GM12878 (cell line): ENCODE results near the gene FTL. TPM values are rescaled to one million over a fixed set of nuclear protein-coding genes. Genes with fewer than 3 reads are reported as not detected.

ENCODE experiments used
- ATAC-seq: fragments of 200-7000 bp; cut with Tn5 transposase; 3 replicates; pipeline ENCODE4 v1.9.1; 2020; ENCODE audit warnings: mild to moderate bottlenecking, moderate library complexity
- BruUV-seq: library from RNA; stranded (reverse); fragments of 400-500 nt; replicated peaks from 2 replicates; lab custom pipeline; 2021; lab: Mats Ljungman, UMichigan
- CTCF ChIA-PET: fragments of 300-600 bp; sonication (Branson Sonifier 250); formaldehyde crosslinking; extraction: SDS; loops from one replicate; lab custom pipeline; 2021; ENCODE audit warnings: inconsistent platforms; lab: Yijun Ruan, JAX
- POLR2A ChIA-PET: fragments of 350-600 bp; formaldehyde crosslinking; extraction: SDS; loops from one replicate; lab custom pipeline; 2021; ENCODE audit warnings: inconsistent platforms; lab: Charles Lee
- RAD21 ChIA-PET: fragments of 300-600 bp; sonication (Branson Sonifier 250); formaldehyde crosslinking; loops from one replicate; lab custom pipeline; 2023; ENCODE audit warnings: antibody characterized with exemption; ENCODE audit not compliant: unreplicated experiment; lab: Charles Lee
- SMC1A ChIA-PET: fragments of 300-600 bp; sonication (Branson Sonifier 250); formaldehyde crosslinking; loops from one replicate; lab custom pipeline; 2023; ENCODE audit not compliant: unreplicated experiment, uncharacterized antibody; lab: Charles Lee
- DNase-seq: peaks from one replicate; pipeline ENCODE4 v3.0.0-alpha.2; 2011; ENCODE audit warnings: low read depth, low spot score
- FAIRE-seq: peaks from 3 replicates; lab custom pipeline; 2011; peaks lifted over from hg19 to GRCh38; lab: Jason Lieb, UNC
- H2AFZ ChIP-seq: 2 replicates; pipeline ENCODE4 v1.6.0; 2011; ENCODE audit warnings: low read depth, low read length, control low read depth; ENCODE audit not compliant: control insufficient read depth
- H3K27ac ChIP-seq: 2 replicates; pipeline ENCODE4 v1.5.1; 2011; ENCODE audit warnings: control low read depth; ENCODE audit not compliant: control insufficient read depth, insufficient read depth
- H3K27me3 ChIP-seq, 2 experiments: replicated peaks in 1 of 2; 2 replicates each; pipeline versions ENCODE4 v1.6.0 to v1.6.1; 2011; ENCODE audit warnings: low read length in 1 of 2; ENCODE audit not compliant: control insufficient read depth in 2 of 2, insufficient read depth in 2 of 2
- H3K36me3 ChIP-seq, 2 experiments: 2 replicates each; pipeline ENCODE4 v1.5.1; 2011; ENCODE audit warnings: low read length in 1 of 2; ENCODE audit not compliant: control insufficient read depth in 2 of 2, insufficient read depth in 2 of 2
- H3K4me1 ChIP-seq: 2 replicates; pipeline ENCODE4 v1.6.1; 2011; ENCODE audit warnings: mild to moderate bottlenecking, low read length, moderate library complexity, mixed read lengths; ENCODE audit not compliant: control insufficient read depth, insufficient read depth
- H3K4me2 ChIP-seq: 2 replicates; pipeline ENCODE4 v1.6.0; 2011; ENCODE audit warnings: control low read depth; ENCODE audit not compliant: control insufficient read depth, insufficient read depth
- H3K4me3 ChIP-seq: fragments of 200-600 bp; sonication (generic); 2 replicates; pipeline ENCODE4 v1.5.1; 2016
- H3K79me2 ChIP-seq: 2 replicates; pipeline ENCODE4 v1.6.0; 2011; ENCODE audit warnings: low read length; ENCODE audit not compliant: control insufficient read depth, insufficient read depth
- H3K9ac ChIP-seq: 2 replicates; pipeline ENCODE4 v1.8.0; 2011; ENCODE audit warnings: low read length, control low read depth, mixed read lengths; ENCODE audit not compliant: control insufficient read depth, insufficient read depth
- H3K9me3 ChIP-seq: replicated peaks from 3 replicates; pipeline ENCODE4 v1.5.1; 2011; ENCODE audit warnings: mild to moderate bottlenecking, low read length; ENCODE audit not compliant: control insufficient read depth, insufficient read depth
- H4K20me1 ChIP-seq: 2 replicates; pipeline ENCODE4 v1.6.0; 2011; ENCODE audit not compliant: control insufficient read depth, insufficient read depth
- ELK1 ChIP-seq: IDR thresholded peaks from 2 replicates; pipeline ENCODE4 v1.6.1; 2012; ENCODE audit warnings: low read depth, low read length, improper control_type of control experiment
- HDGF ChIP-seq: fragments of 450-650 bp; IDR thresholded peaks from 2 replicates; pipeline ENCODE4 v1.6.1; 2016; ENCODE audit warnings: antibody characterized with exemption
- JUNB ChIP-seq: IDR thresholded peaks from 2 replicates; pipeline ENCODE4 v1.6.1; 2016; ENCODE audit warnings: antibody characterized with exemption, mild to moderate bottlenecking
- SIX5 ChIP-seq: IDR thresholded peaks from 2 replicates; pipeline ENCODE4 v1.6.1; 2011; ENCODE audit warnings: mild to moderate bottlenecking, low read depth, low read length, moderate library complexity; ENCODE audit not compliant: severe bottlenecking
- WGBS: methylation state at CpG from one replicate; pipeline ENCODE4 v1.1.6; 2016; ENCODE audit warnings: low lambda C conversion rate; ENCODE audit not compliant: insufficient replicate concordance, insufficient coverage; ENCODE audit errors: missing lambda C conversion rate; 5-methylcytosine and 5-hydroxymethylcytosine counted together
- in situ Hi-C: fragments of 300-500 bp; cut with MboI; formaldehyde crosslinking; loops from 9 replicates; pipeline ENCODE4 v1.14.3; 2018; ENCODE audit warnings: mixed read lengths
- intact Hi-C: fragments of 100-400 bp; cut with micrococcal nuclease; formaldehyde crosslinking; loops from one replicate; pipeline ENCODE4 v1.14.2; 2022; ENCODE audit not compliant: unreplicated experiment
- polyA plus RNA-seq, 11 experiments: library from polyadenylated mRNA; depleted of rRNA in 4 of 11; unstranded in 6 of 11; stranded (reverse) in 5 of 11; fragments of >200 nt; fragmentation: Nextera tagmentation in 4 of 11; fragmentation: Illumina TruSeq in 1 of 11; extraction: Ambion mirVana in 4 of 11; extraction: Trizol in 1 of 11; gene quantifications; 1 replicate in 1 of 11; 2 replicates in 10 of 11; pipeline versions ENCODE4 v1.2.1 to v1.2.3, GENCODE V29; 2011 to 2016; ENCODE audit warnings: inconsistent platforms in 2 of 11, missing spikeins in 2 of 11, low read depth in 1 of 11
- total RNA-seq, 4 experiments: library from RNA; depleted of rRNA in 3 of 4; stranded (reverse); fragments of >200 nt in 3 of 4; fragmentation: Illumina TruSeq in 1 of 4; extraction: Trizol in 1 of 4; gene quantifications; 2 replicates each; pipeline versions ENCODE4 v1.2.1 to v1.2.3, GENCODE V29; 2013 to 2021
- TF ChIP-seq, protein P1 (sequence below): IDR thresholded peaks from 2 replicates; pipeline ENCODE4 v1.6.1; 2012; ENCODE audit warnings: mild to moderate bottlenecking, low read depth, low read length

The FTL gene
- total and polyA plus RNA-seq, 10 of the 15 experiments (the other 5 are each of a cell fraction or from before 2014, with no cell fraction given) = 364 to 8,913 (median 1,595) TPM

- RAD21 ChIA-PET = no interaction called here
- peaks cover 8% of the 10 kb centered on the region for H3K4me1 ChIP-seq
- intact Hi-C loops = no loop called here
These were observed 49.4 kb upstream of the FTL start for GRCh38 chr19:48915757-48916156.

More at GRCh38 chr19:48915757-48916156, 49.4 kb upstream of the FTL start:
- FAIRE-seq (no peak), DNase-seq (no peak), ATAC-seq (no peak)
- 92% methylated on average over 8 of the region's 8 CpGs for WGBS
- POLR2A ChIA-PET = interaction anchor here (0.6 kb wide), 1 partner anchor 12 kb away, joined by 4 read pairs; no protein-coding TSS in a partner anchor
- peaks cover 8 to 16% of the 10 kb centered on the region in 2 experiments for H3K36me3 ChIP-seq
- H3K4me3 ChIP-seq = no peak overlapping the region
- CTCF ChIA-PET = interaction anchor here (1.5 kb wide), 1 partner anchor 55 kb away, joined by 5 read pairs; no protein-coding TSS in a partner anchor
- H2AFZ ChIP-seq = no peak overlapping the region
- H4K20me1 ChIP-seq = no peaks in the 10 kb centered on the region
- H3K4me2 ChIP-seq = no peak overlapping the region
- no peaks in the 10 kb centered on the region for H3K79me2 ChIP-seq
- no peaks in the 10 kb centered on the region for H3K9me3 ChIP-seq
- no TSS peak for BruUV-seq
- TF ChIP-seq JUNB (no peak), SIX5 (no peak), HDGF (no peak), ELK1 (no peak)
- TF ChIP-seq, protein P1, sequence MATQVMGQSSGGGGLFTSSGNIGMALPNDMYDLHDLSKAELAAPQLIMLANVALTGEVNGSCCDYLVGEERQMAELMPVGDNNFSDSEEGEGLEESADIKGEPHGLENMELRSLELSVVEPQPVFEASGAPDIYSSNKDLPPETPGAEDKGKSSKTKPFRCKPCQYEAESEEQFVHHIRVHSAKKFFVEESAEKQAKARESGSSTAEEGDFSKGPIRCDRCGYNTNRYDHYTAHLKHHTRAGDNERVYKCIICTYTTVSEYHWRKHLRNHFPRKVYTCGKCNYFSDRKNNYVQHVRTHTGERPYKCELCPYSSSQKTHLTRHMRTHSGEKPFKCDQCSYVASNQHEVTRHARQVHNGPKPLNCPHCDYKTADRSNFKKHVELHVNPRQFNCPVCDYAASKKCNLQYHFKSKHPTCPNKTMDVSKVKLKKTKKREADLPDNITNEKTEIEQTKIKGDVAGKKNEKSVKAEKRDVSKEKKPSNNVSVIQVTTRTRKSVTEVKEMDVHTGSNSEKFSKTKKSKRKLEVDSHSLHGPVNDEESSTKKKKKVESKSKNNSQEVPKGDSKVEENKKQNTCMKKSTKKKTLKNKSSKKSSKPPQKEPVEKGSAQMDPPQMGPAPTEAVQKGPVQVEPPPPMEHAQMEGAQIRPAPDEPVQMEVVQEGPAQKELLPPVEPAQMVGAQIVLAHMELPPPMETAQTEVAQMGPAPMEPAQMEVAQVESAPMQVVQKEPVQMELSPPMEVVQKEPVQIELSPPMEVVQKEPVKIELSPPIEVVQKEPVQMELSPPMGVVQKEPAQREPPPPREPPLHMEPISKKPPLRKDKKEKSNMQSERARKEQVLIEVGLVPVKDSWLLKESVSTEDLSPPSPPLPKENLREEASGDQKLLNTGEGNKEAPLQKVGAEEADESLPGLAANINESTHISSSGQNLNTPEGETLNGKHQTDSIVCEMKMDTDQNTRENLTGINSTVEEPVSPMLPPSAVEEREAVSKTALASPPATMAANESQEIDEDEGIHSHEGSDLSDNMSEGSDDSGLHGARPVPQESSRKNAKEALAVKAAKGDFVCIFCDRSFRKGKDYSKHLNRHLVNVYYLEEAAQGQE = no peak
- in situ Hi-C loops = no loop called here
- H3K27me3 ChIP-seq = no peaks in the 10 kb centered on the region
- H3K9ac ChIP-seq = no peak overlapping the region
- SMC1A ChIA-PET = interaction anchor here (1.3 kb wide), 1 partner anchor 128 kb away, joined by 3 read pairs; no protein-coding TSS in a partner anchor
- H3K27ac ChIP-seq = no peak overlapping the region
